GM18505 (cell line): Measurements from ENCODE around the gene SOX11.

ENCODE experiments used
- ATAC-seq: cut with Tn5 transposase; IDR thresholded peaks from one replicate; pipeline ENCODE4 v1.9.1; 2021; ENCODE audit not compliant: unreplicated experiment
- POLR2A ChIP-seq: IDR thresholded peaks from 4 replicates; pipeline ENCODE4 v1.6.1; 2011; ENCODE audit warnings: borderline replicate concordance; ENCODE audit not compliant: insufficient read depth, insufficient read length; ENCODE audit errors: extremely low read depth

Gene SOX11

GRCh38 chr2:5695654-5696403 lies 3.6 kb downstream of the SOX11 start:
- no peak for TF ChIP-seq POLR2A
- ATAC-seq, result no peak

- no peak for ATAC-seq
- no peak for TF ChIP-seq POLR2A
Measured at GRCh38 chr2:5696404-5696944, 4.3 kb downstream of the SOX11 start.

DNA sequence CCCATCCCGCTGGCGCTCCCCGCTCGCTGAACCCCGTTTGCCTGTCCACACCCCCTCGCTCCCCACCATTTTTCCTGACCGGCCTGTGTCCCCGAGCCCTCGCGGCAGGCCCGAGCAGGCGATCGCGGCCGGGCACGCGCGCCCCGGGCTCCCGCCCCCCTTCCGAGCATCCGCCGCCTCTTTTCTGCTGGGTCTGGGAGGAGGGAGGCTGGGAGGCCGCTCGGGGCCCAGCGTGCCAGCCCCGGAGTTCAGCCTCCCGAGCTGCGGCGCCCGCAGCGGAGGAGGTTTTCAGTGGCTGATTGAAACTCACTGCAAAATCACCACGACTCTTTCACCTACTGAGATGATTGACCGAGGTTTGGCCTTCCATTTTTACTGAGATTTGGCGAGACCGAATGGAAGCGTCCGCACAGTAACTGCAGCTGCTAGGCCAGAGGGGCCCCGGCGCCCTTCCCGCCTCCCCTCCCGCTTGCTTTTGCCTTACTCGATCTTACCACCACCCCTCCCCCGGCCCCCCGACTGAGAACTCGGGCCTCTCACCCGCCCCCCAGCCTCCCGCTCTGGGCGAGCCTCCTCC lies 4.8 kb downstream of the SOX11 start:
- ATAC-seq, result no peak
- TF ChIP-seq POLR2A, result no peak

GRCh38 chr2:5697562-5697961 lies 5.4 kb downstream of the SOX11 start:
- no peak for ATAC-seq

GRCh38 chr2:5698134-5698533 lies 6.0 kb downstream of the SOX11 start:
- no peak for ATAC-seq
- TF ChIP-seq POLR2A, result no peak

More at GRCh38 chr2:5697562-5697961, 5.4 kb downstream of the SOX11 start:
- TF ChIP-seq POLR2A, result no peak

GRCh38 chr2:5699963-5700362 lies 7.8 kb downstream of the SOX11 start:
- ATAC-seq, result no peak
- TF ChIP-seq POLR2A, result no peak

DNA sequence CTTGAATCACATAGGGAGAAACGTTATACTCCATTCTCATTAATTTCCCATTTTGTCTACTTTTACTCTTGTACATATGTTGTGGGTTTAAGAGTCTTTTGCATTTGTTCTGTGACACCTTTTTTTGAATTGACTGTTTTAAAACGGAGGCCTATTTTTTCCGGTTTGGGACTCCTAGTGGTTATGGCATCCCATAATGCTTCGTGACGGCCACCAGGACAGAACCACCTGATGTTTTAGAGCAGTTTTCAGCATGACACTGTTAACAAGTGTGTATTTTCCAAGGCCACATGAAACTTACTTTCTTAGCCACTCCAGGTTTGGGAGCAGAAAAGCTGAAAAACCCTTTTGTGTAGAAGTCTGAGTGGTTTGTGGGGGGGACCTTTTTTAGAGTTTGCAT lies 8.4 kb downstream of the SOX11 start:
- no peak for TF ChIP-seq POLR2A
- ATAC-seq, result no peak

GRCh38 chr2:5701266-5701665 lies 9.1 kb downstream of the SOX11 start:
- no peak for ATAC-seq
- TF ChIP-seq POLR2A, result no peak

DNA sequence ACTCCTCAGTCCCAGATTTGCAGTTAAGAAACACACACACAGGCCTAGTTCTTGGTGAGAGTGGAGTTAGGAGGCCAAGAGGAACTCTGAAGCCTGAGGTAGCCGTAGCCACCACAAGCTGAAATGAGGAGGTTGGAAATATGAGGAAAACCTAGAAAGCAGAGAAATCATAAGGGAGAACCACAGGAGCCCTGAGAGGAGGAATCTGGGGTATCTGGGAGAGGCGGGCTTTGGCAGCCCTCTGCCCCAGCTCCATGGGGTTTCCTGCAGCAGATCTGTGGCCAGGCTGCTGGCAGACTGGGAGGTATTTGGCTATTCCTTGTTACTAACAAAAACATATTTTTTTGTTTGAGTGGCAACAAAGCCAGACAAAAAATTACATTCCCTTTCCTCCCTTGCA lies 11.0 kb downstream of the SOX11 start:
- no peak for TF ChIP-seq POLR2A
- ATAC-seq, result no peak

- no peak for TF ChIP-seq POLR2A
- no peak for ATAC-seq
Measured at GRCh38 chr2:5705490-5705889, 13.3 kb downstream of the SOX11 start.

DNA sequence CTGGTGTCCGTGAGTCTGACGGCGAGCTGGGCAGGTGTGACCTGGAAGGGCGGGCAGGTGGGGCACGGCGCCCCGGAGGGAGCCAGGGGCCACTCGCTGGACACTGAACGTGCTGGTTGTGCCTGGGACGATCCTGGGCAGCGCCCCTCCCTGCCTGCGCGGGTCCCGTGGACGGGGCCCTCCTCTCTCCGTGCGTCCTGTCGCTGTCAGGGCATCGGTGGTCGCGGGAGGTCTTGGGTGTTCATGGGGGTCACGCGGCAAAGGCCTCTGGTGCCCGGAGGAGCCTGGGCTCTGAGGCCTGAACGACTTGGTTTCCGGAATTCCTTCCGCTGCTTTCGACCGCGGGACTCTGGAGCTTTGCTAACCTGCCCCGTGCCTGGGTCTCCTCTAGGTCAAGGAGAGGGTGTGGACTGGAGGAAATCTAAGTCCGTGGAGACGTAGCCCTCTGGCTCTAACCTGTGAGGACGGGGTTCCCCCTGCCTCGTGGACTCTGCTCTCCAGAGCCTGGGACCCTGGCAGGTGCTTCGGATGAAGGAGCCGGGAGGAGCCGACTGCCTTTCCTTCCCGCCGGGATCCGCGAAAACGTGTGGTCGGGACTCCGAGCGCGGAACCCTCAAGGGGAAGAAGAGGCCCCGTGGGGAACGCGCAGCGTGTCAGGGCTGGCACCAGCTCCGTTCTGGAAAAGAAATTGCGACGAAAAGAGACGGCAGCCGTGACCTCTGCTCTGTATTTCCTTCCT lies 14.7 kb downstream of the SOX11 start:
- no peak for ATAC-seq
- no peak for TF ChIP-seq POLR2A

GRCh38 chr2:5710615-5711014 lies 18.4 kb downstream of the SOX11 start:
- no peak for ATAC-seq
- no peak for TF ChIP-seq POLR2A

DNA sequence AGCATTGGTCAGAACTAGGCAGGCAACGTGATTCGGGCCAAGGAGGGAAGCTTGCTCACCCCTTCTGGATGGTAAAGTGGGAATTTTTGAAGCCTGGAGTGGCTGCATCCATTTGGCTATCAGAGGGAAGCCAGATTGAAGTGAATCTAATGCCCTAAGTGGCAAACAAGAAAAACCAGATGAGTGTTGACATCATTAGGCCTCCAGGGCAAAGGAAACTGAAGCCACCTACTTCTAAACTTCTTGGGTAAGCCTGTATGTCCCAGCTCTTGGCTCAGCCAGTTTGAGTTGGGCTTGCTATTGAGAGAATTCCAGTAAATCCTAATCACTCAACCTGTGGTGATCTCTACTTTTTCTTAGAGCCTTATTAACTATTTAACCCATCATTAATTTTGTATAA lies 20.9 kb downstream of the SOX11 start:
- no peak for TF ChIP-seq POLR2A
- ATAC-seq, result no peak

DNA sequence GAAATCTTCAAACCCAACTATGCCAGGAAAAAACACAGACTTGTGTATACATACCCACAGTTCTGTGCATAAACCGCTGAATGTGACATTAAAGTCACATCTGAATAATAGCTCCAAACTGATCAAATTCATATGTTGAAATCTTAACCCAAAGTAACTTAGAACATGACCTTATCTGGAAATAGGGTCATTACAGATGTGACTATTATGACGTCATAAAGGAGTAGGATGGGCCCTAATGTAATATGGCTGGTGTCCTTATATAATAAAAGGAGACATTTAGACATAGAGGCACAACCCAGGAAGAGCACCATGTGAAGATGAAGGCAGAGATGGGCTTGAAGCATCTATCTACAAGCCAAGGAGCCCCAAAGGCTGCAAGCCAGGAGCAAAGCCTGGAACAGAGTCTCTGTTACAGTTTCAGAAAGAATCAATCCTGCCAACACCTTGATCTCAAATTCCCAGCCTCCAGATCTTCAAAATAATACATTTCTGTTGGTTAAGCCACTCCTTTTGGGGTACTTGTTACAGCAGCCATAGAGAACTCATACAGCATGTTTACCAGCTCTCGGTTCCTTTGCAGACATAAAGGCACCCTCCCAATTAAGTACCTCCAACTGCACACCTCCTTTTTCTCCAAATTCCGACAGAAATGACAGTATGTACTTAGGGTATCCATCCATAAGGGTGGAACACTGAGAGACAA lies 27.6 kb downstream of the SOX11 start:
- ATAC-seq, result no peak
- TF ChIP-seq POLR2A, result no peak

DNA sequence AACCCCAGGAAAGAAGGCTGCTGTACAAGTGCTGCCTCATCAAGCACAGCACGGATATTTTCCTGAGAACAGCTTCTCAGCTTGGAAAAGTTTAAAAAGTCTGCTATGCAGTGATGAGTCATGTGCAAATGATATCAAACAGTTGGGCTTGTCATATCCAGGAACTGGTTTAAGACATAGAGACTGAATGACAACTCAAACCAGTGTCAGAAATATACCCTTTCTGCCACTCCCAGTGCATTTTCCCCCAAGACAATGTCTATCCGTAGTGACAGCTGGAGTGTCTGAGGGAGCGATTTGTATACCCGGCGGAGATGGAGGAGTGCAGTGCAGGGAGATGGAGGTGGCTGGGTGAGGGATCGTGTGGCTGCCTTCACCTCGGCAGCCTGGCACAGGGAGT lies 28.2 kb downstream of the SOX11 start:
- ATAC-seq, result no peak
- TF ChIP-seq POLR2A, result no peak
